ENCODE measurements around the gene MARCHF10.

Gene MARCHF10

GRCh38 chr17:62781831-62782251, 26.3 kb downstream of the MARCHF10 start:
- no peak overlapping the region for H3K27ac ChIP-seq
- TF ChIP-seq CTCF (conservative IDR thresholded peaks at IDR 0.05): no peak
- no peak for TF ChIP-seq ZFX (IDR thresholded peaks at IDR 0.05)

- no peak overlapping the region for H3K27ac ChIP-seq
- TF ChIP-seq ZFX (IDR thresholded peaks at IDR 0.05) (no peak), CTCF (conservative IDR thresholded peaks at IDR 0.05) (no peak)
These were observed 26.8 kb downstream of the MARCHF10 start for GRCh38 chr17:62781356-62781755.

- TF ChIP-seq ZFX (IDR thresholded peaks at IDR 0.05): no peak
- TF ChIP-seq CTCF (conservative IDR thresholded peaks at IDR 0.05): no peak
- H3K27ac ChIP-seq: no peak overlapping the region
These were observed 27.2 kb downstream of the MARCHF10 start for GRCh38 chr17:62780951-62781350.

- no peak overlapping the region for H3K27ac ChIP-seq
- TF ChIP-seq CTCF (conservative IDR thresholded peaks at IDR 0.05) (no peak; the same call in 1 of the 2 replicates), ZFX (IDR thresholded peaks at IDR 0.05) (no peak)
These were observed 27.8 kb downstream of the MARCHF10 start for GRCh38 chr17:62780269-62780668.

GRCh38 chr17:62778990-62779681, 29.0 kb downstream of the MARCHF10 start:
- no peak overlapping the region for H3K27ac ChIP-seq
- TF ChIP-seq ZFX (IDR thresholded peaks at IDR 0.05) (no peak), CTCF (conservative IDR thresholded peaks at IDR 0.05) (no peak)

GRCh38 chr17:62775876-62776275, 32.2 kb downstream of the MARCHF10 start:
- no peak for TF ChIP-seq ZFX (IDR thresholded peaks at IDR 0.05)
- no peak for TF ChIP-seq CTCF (conservative IDR thresholded peaks at IDR 0.05)
- H3K27ac ChIP-seq: no peak overlapping the region

GRCh38 chr17:62774338-62774737, 33.8 kb downstream of the MARCHF10 start:
- TF ChIP-seq CTCF (conservative IDR thresholded peaks at IDR 0.05): no peak
- no peak for TF ChIP-seq ZFX (IDR thresholded peaks at IDR 0.05)
- no peak overlapping the region for H3K27ac ChIP-seq
